Lower leg skin (tissue), 3 donors: ENCODE results near the gene SORCS2.

Experiments
- CTCF ChIP-seq, 3 donors: fragments of 450-650 bp; IDR thresholded peaks; one replicate each; pipeline ENCODE4 v1.5.1; 2016; ENCODE audit warnings: antibody characterized with exemption in 3 of 3, mild to moderate bottlenecking in 3 of 3, moderate library complexity in 2 of 3
- POLR2A ChIP-seq, 2 donors: fragments of 450-650 bp; IDR thresholded peaks; one replicate each; pipeline ENCODE4 v1.6.1; 2016 to 2017; ENCODE audit warnings: antibody characterized with exemption in 2 of 2, mild to moderate bottlenecking in 1 of 2, moderate library complexity in 1 of 2

DNA sequence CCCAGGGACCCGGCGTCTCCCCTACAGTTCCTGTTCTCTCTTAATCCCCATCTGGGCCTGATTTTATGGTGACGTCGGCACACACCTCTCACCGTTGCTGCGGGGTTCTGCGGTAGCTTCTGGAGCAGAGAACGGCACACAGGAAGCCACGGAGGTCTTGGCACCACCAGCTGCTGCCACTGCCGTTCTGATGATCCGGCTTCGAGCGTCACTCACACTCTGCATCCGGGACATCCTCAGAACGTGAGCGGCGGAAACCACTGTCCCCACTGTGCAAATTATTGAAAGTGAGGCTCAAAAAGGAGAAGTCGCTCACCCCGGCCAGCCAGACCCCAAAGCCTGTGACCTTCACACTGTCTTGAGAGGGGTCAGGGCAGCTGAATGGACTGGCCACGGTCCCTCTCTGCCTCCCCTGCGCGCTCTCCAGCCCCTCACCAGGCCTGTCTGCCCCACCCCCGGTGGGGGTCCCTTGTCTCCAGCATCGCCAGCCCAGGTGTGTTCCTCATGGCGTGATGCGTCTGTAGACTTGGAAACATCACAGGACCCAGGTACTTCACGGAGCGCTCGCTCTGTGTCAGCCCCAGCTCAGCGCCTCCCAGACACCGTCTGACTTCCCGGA lies 546.2 kb downstream of the SORCS2 start:
- no peak for TF ChIP-seq CTCF (IDR thresholded peaks at IDR 0.05)
- TF ChIP-seq POLR2A (IDR thresholded peaks at IDR 0.05), result no peak
